CD14-positive monocyte (primary cell): ENCODE results near the gene STK32C. TPM values are rescaled to one million over a fixed set of nuclear protein-coding genes. Genes with fewer than 3 reads are reported as not detected.

Experiments used
- DNase-seq, 3 donors: peaks; one replicate each; pipeline ENCODE4 v3.0.0-alpha.2; 2011 to 2022
- H2AFZ ChIP-seq: 2 replicates; pipeline ENCODE4 v1.6.0; 2012; ENCODE audit warnings: mild to moderate bottlenecking, low read depth, low read length, inconsistent platforms; ENCODE audit not compliant: insufficient read depth, poor library complexity, severe bottlenecking
- H3K27ac ChIP-seq, 2 donors: 1 replicate in 1 of 2; 2 replicates in 1 of 2; pipeline ENCODE4 v1.5.1; 2012 to 2013; ENCODE audit warnings: low read length in 2 of 2, control low read depth in 1 of 2, inconsistent platforms in 1 of 2, low read depth in 1 of 2, mild to moderate bottlenecking in 1 of 2
- H3K27me3 ChIP-seq, 2 donors: one replicate each; pipeline versions ENCODE4 v1.6.0 to v1.6.1; 2011 to 2013; ENCODE audit warnings: low read length in 2 of 2; ENCODE audit not compliant: control insufficient read depth in 2 of 2, insufficient read depth in 2 of 2
- H3K36me3 ChIP-seq, 2 donors: replicated peaks in 1 of 2; 1 replicate in 1 of 2; 2 replicates in 1 of 2; pipeline versions ENCODE4 v1.5.1 to v1.6.1; 2012 to 2013; ENCODE audit warnings: low read length in 2 of 2, control low read depth in 1 of 2, inconsistent platforms in 1 of 2, mild to moderate bottlenecking in 1 of 2; ENCODE audit not compliant: insufficient read depth in 2 of 2, control insufficient read depth in 1 of 2
- H3K4me1 ChIP-seq, 2 donors: 1 replicate in 1 of 2; 2 replicates in 1 of 2; pipeline versions ENCODE4 v1.5.1 to v1.6.1; 2012 to 2013; ENCODE audit warnings: low read length in 2 of 2, control low read depth in 1 of 2, inconsistent platforms in 1 of 2, mild to moderate bottlenecking in 1 of 2, moderate library complexity in 1 of 2; ENCODE audit not compliant: insufficient read depth in 2 of 2, control insufficient read depth in 1 of 2
- H3K4me2 ChIP-seq: replicated peaks from 2 replicates; pipeline ENCODE3; 2012; ENCODE audit warnings: low read length, moderate library complexity, mild to moderate bottlenecking; ENCODE audit not compliant: poor library complexity, severe bottlenecking; ENCODE audit errors: extremely low read depth
- H3K4me3 ChIP-seq, 3 experiments: fragments of 200-600 bp in 1 of 3; sonication (generic) in 1 of 3; replicated peaks in 1 of 3; 1 replicate in 2 of 3; 2 replicates in 1 of 3; pipeline ENCODE4 v1.5.1; 2011 to 2013; ENCODE audit warnings: low read length in 3 of 3, mild to moderate bottlenecking in 3 of 3, control low read depth in 2 of 3, low read depth in 2 of 3, inconsistent platforms in 1 of 3, moderate library complexity in 1 of 3
- H3K79me2 ChIP-seq: 2 replicates; pipeline ENCODE4 v1.6.0; 2012; ENCODE audit warnings: mild to moderate bottlenecking, control low read depth, inconsistent platforms, low read length, moderate library complexity; ENCODE audit not compliant: insufficient read depth
- H3K9ac ChIP-seq: 2 replicates; pipeline ENCODE4 v1.6.0; 2017; ENCODE audit warnings: low read length, mild to moderate bottlenecking; ENCODE audit not compliant: insufficient read depth, poor library complexity, severe bottlenecking
- H3K9me3 ChIP-seq, 2 donors: replicated peaks in 1 of 2; 1 replicate in 1 of 2; 2 replicates in 1 of 2; pipeline versions ENCODE4 v1.5.1 to v1.6.1; 2012 to 2013; ENCODE audit warnings: low read length in 2 of 2, control low read depth in 1 of 2; ENCODE audit not compliant: control insufficient read depth in 1 of 2, insufficient read depth in 1 of 2
- H4K20me1 ChIP-seq: 2 replicates; pipeline ENCODE4 v1.6.0; 2012; ENCODE audit warnings: mild to moderate bottlenecking, low read length, control low read depth, moderate library complexity; ENCODE audit not compliant: insufficient read depth
- H3K27ac Mint-ChIP-seq, 7 donors: one replicate each; pipeline ENCODE4 v1.8.0; 2020; ENCODE audit warnings: mild to moderate bottlenecking in 7 of 7, mixed read lengths in 7 of 7, moderate library complexity in 6 of 7, inconsistent platforms in 2 of 7
- H3K27me3 Mint-ChIP-seq, 3 donors: one replicate each; pipeline ENCODE4 v1.8.0; 2021 to 2022; ENCODE audit warnings: low read depth in 3 of 3, mild to moderate bottlenecking in 3 of 3, mixed read lengths in 3 of 3, moderate library complexity in 3 of 3, inconsistent platforms in 1 of 3
- H3K36me3 Mint-ChIP-seq, 2 donors: one replicate each; pipeline ENCODE4 v1.8.0; 2020; ENCODE audit warnings: mixed read lengths in 2 of 2, inconsistent platforms in 1 of 2, mild to moderate bottlenecking in 1 of 2
- H3K4me1 Mint-ChIP-seq: one replicate; pipeline ENCODE4 v1.8.0; 2020; ENCODE audit warnings: mild to moderate bottlenecking, mixed read lengths
- H3K4me3 Mint-ChIP-seq, 2 donors: one replicate each; pipeline ENCODE4 v1.8.0; 2020; ENCODE audit warnings: mild to moderate bottlenecking in 2 of 2, mixed read lengths in 2 of 2, moderate library complexity in 1 of 2
- H3K9me3 Mint-ChIP-seq, 7 donors: one replicate each; pipeline ENCODE4 v1.8.0; 2020 to 2022; ENCODE audit warnings: mixed read lengths in 7 of 7, mild to moderate bottlenecking in 6 of 7, moderate library complexity in 6 of 7, inconsistent platforms in 2 of 7
- CTCF ChIP-seq: fragments of 200-600 bp; IDR thresholded peaks from one replicate; pipeline ENCODE4 v1.8.0; 2022; ENCODE audit warnings: antibody characterized with exemption, mild to moderate bottlenecking
- WGBS: methylation state at CpG from one replicate; pipeline ENCODE4 v1.1.5; 2013; ENCODE audit warnings: missing lambda C conversion rate; ENCODE audit not compliant: insufficient coverage; 5-methylcytosine and 5-hydroxymethylcytosine counted together
- intact Hi-C, 2 donors: fragments of 100-400 bp; cut with micrococcal nuclease; formaldehyde crosslinking; loops; one replicate each; pipeline versions ENCODE4 v1.15.0 to v1.15.1; 2023
- polyA plus RNA-seq, 3 donors: library from polyadenylated mRNA; depleted of rRNA in 1 of 3; unstranded in 2 of 3; stranded (reverse) in 1 of 3; fragments of 300-500 nt in 2 of 3; fragments of >200 nt in 1 of 3; fragmentation: Illumina TruSeq in 2 of 3; gene quantifications; 1 replicate in 2 of 3; 2 replicates in 1 of 3; pipeline ENCODE4 v1.2.3, GENCODE V29; 2012 to 2021

The STK32C gene
- polyA plus RNA-seq, 3 donors: 13.6 to 22.8 (median 18.4) TPM

DNA sequence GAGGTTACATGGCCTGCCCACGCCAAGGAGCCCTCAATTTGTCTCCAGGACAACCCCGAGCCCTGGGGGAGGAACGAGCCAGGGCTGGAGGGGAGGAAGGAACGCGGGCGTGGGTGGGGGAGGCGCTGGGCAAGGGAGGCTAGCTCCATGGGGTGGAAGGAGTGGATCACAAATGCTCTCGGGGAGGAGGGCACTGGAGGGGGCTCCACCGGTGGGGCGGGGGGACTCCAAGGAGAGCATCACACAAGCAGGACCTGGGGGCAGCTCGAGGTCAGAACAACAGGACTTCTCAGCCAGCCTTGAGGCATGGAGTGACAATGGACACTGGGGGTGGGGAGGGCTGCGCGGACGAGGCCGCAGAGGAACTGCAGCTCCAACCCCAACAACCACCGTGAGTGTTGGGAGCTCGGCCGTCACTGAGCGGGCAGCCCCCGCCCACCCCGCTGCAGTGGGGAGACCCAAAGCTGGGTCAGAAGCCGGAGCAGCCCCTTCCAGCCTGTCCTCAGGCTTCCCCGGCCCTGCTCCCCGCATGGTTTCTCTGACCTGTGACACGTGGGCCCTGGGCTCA lies 41.1 kb downstream of the STK32C start:
- Mint-ChIP-seq H3K9me3 (peaks cover 0 to 7% (median 2%) of the 10 kb centered on the region in 7 donors), H3K4me3 (no peak overlapping the region), H3K27ac (no peak overlapping the region), H3K4me1 (peaks cover 10% of the 10 kb centered on the region), H3K36me3 (no peaks in the 10 kb centered on the region), H3K27me3 (peaks cover 0 to 2% (median 0%) of the 10 kb centered on the region in 3 donors)
- Histone ChIP-seq H3K9ac (no peak overlapping the region), H3K36me3 (no peaks in the 10 kb centered on the region), H3K4me3 (no peak overlapping the region), H4K20me1 (peaks cover 38% of the 10 kb centered on the region), H3K27me3 (no peaks in the 10 kb centered on the region), H3K4me1 (no peaks in the 10 kb centered on the region), H3K9me3 (peaks cover 4 to 5% of the 10 kb centered on the region in 2 donors), H3K4me2 (no peak overlapping the region), H3K79me2 (no peaks in the 10 kb centered on the region), H3K27ac (no peak overlapping the region), H2AFZ (no peak overlapping the region)
- no peak for DNase-seq
- 55% methylated on average over 13 of the region's 25 CpGs for WGBS
- intact Hi-C loops: no loop called here
- TF ChIP-seq CTCF: no peak

- Histone ChIP-seq H3K9me3 (peaks cover 4 to 5% of the 10 kb centered on the region in 2 donors), H3K27ac (no peak overlapping the region), H3K9ac (no peak overlapping the region), H3K27me3 (no peaks in the 10 kb centered on the region), H2AFZ (no peak overlapping the region), H3K4me1 (no peaks in the 10 kb centered on the region), H3K4me3 (no peak overlapping the region), H3K4me2 (no peak overlapping the region), H3K36me3 (no peaks in the 10 kb centered on the region), H4K20me1 (peaks cover 38% of the 10 kb centered on the region), H3K79me2 (no peaks in the 10 kb centered on the region)
- DNase-seq: no peak
- Mint-ChIP-seq H3K36me3 (no peaks in the 10 kb centered on the region), H3K9me3 (peaks cover 0 to 7% (median 2%) of the 10 kb centered on the region in 7 donors), H3K27ac (no peak overlapping the region), H3K27me3 (peaks cover 0 to 2% (median 0%) of the 10 kb centered on the region in 3 donors), H3K4me3 (no peak overlapping the region), H3K4me1 (peaks cover 10% of the 10 kb centered on the region)
- intact Hi-C loops: no loop called here
- 95% methylated on average over 7 of the region's 15 CpGs for WGBS
- TF ChIP-seq CTCF: no peak
Measured at GRCh38 chr10:132265890-132266496, 41.8 kb downstream of the STK32C start.
